Measurements from ENCODE around the gene SLC25A24.
"Not testable (repeated sequence)": the region's sequence is repeated elsewhere in the genome, so short reads cannot be mapped to it uniquely, and the experiment has no call there.

SLC25A24 gene

GRCh38 chr1:108199781-108200686, at the start of gene SLC25A24:
TSS of gene SLC25A24 (minus strand) at chr1:108200343. CDS start at chr1:108200138, 205 bp downstream.
- DNase-seq: peak; percentile 82
- peak; percentile 97 for ATAC-seq

GRCh38 chr1:108243976-108244375, 43.8 kb upstream of the SLC25A24 start, which contains the start of gene NBPF4:
TSS of gene NBPF4 (minus strand) at chr1:108244076. CDS start at chr1:108243761, 315 bp downstream.
- DNase-seq, ATAC-seq: not testable (repeated sequence)

GRCh38 chr1:108239426-108239825, 39.3 kb upstream of the SLC25A24 start:
- ATAC-seq, DNase-seq: not testable (repeated sequence)

GRCh38 chr1:108235308-108235707, 35.2 kb upstream of the SLC25A24 start:
- not testable (repeated sequence) for DNase-seq
- peak; percentile 82 for ATAC-seq

GRCh38 chr1:108232183-108232582, 32.0 kb upstream of the SLC25A24 start:
- ATAC-seq: not testable (repeated sequence)

GRCh38 chr1:108229976-108230375, 29.8 kb upstream of the SLC25A24 start:
- DNase-seq, ATAC-seq: not testable (repeated sequence)

More at GRCh38 chr1:108232183-108232582, 32.0 kb upstream of the SLC25A24 start:
- DNase-seq: not testable (repeated sequence)

GRCh38 chr1:108227772-108228171, 27.6 kb upstream of the SLC25A24 start:
- ATAC-seq, DNase-seq: not testable (repeated sequence)

- not testable (repeated sequence) for DNase-seq, ATAC-seq
These were observed 26.7 kb upstream of the SLC25A24 start for GRCh38 chr1:108226855-108227254.

- ATAC-seq, DNase-seq: not testable (repeated sequence)
These were observed 23.1 kb upstream of the SLC25A24 start for GRCh38 chr1:108223226-108223625.

- not testable (repeated sequence) for DNase-seq
These were observed 17.5 kb upstream of the SLC25A24 start for GRCh38 chr1:108217515-108218174.

GRCh38 chr1:108217007-108217406, 16.9 kb upstream of the SLC25A24 start:
- not testable (repeated sequence) for DNase-seq
- peak; percentile 63 for ATAC-seq

More at GRCh38 chr1:108217515-108218174, 17.5 kb upstream of the SLC25A24 start:
- not testable (repeated sequence) for ATAC-seq

GRCh38 chr1:108216028-108216890, 16.1 kb upstream of the SLC25A24 start:
- not testable (repeated sequence) for DNase-seq, ATAC-seq

- DNase-seq: not testable (repeated sequence)
- ATAC-seq: peak; percentile 49
These were observed 14.7 kb upstream of the SLC25A24 start for GRCh38 chr1:108214641-108215465.

GRCh38 chr1:108211014-108211413, 10.9 kb upstream of the SLC25A24 start:
- ATAC-seq: no peak
- DNase-seq: no peak

- ATAC-seq (no peak), DNase-seq (peak; percentile 32)
These were observed 9.4 kb upstream of the SLC25A24 start for GRCh38 chr1:108209456-108210108.

GRCh38 chr1:108208724-108209446, 8.7 kb upstream of the SLC25A24 start:
- DNase-seq: no peak
- no peak for ATAC-seq

GRCh38 chr1:108203582-108203981, 3.4 kb upstream of the SLC25A24 start:
- ATAC-seq, DNase-seq: not testable (repeated sequence)

- no peak for DNase-seq
- ATAC-seq: no peak
These were observed 1.5 kb upstream of the SLC25A24 start for GRCh38 chr1:108201687-108202086.

GRCh38 chr1:108200687-108201051, 526 bp upstream of the SLC25A24 start:
- DNase-seq (peak; percentile 41), ATAC-seq (peak; percentile 66)

Measured in stimulated activated naive CD8-positive, alpha-beta T cell treated with anti-CD3 and anti-CD28 coated beads, Interleukin-15, Interleukin-2, amounts not matched to agents 100 U/mL and 50 U/mL, for 24 hours (primary cell).